GM19467 (cell line): ENCODE measurements around the gene AIG1.
"Not testable (repeated sequence)": the region's sequence is repeated elsewhere in the genome, so short reads cannot be mapped to it uniquely, and the experiment has no call there.

Source experiments
- ATAC-seq: cut with Tn5 transposase; IDR thresholded peaks from one replicate; pipeline ENCODE4 v1.9.1; 2021; ENCODE audit warnings: mild to moderate bottlenecking, moderate library complexity; ENCODE audit not compliant: unreplicated experiment

Gene AIG1

DNA sequence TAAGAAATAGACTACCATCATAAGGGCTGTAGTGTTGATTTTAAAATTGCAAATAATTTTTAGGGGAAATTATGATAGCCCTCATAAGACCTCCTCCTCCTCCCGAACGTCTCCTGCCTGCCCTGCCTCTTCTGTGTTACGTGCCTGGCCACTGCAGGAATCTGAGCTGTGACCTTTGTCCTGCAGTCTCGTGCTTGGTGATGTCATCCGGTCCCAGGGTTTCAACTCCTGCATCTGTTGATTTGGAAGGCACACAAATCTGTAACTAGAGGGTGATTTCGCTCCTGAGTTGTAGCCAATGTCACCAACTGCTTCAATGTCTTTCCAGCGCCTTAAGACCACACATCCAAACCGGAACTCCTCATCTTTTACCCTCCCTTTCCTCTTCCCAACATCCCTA lies 163.2 kb downstream of the AIG1 start:
- ATAC-seq, result no peak

DNA sequence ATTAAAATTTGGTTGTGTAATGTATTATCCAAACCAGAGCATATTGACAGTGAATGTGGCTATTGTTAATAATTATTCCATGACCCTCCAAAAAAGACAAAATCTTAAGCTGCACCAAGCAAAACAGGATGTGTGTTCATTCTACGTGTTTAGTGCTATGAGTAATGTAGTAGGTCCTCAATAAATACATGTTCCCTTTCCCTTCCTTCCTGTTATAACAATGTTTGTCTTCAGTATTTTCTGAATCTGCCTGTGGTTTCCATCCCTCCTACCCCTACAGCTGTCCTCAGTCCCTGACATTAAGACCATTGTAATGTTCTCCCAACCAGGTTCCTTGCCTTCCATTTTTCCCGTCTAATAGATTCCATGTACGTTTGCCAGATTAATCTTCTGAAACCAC lies 163.8 kb downstream of the AIG1 start:
- ATAC-seq, result no peak

DNA sequence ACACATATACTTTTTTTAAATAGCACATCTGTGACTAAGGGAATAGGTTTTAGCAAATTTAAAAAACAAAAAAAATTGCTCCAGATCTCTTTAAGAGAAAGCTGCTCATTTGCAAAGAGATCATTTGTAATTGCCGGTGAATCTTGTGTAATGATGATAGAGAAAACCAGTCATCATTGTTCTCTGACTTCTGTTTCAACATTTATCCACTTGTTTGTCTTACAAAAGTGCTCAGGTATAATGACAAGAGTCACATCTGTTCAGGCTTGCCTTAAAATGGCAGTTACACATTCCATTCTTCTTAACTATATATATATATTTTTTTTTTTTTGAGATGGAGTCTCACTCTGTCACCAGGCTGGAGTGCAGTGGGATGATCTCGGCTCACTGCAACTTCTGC lies 165.2 kb downstream of the AIG1 start:
- ATAC-seq, result no peak

DNA sequence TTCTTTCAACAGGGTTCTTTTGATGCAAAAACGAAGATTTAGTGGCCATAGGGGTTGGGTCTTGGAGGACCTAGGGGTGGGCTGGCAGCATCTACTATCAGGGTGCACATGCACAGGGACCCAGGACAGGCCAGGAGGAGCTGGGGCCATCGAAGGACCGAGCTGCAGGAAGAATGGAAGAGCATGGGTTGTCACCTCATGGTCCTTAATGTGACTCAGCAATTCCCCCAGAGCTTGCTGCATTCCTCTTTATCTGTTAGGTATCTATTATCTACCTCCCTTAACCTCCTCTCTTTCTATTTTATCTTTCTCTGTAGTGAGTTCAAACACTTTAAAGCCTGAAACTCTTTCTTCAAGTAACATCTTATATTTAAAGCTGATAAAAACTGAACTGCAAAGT lies 167.0 kb downstream of the AIG1 start:
- ATAC-seq, result no peak

DNA sequence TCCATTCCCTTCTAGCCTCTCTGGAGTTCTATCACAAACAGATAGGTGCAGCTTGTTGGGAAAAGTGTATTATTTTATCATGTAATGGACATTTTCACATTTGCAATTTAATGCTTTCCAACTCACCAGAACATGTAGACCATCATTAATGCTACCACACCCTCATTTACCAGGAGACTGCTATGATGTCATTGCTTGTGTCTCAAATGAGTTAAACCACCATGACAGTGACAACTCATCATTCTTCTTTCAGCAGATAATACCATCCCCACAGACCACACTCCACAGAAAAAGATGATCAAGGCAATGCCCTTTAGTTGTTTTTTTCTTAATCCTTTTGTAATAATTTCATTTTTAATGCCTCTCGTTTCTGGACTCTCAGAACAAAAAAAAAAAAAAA lies 168.7 kb downstream of the AIG1 start:
- ATAC-seq, result no peak

DNA sequence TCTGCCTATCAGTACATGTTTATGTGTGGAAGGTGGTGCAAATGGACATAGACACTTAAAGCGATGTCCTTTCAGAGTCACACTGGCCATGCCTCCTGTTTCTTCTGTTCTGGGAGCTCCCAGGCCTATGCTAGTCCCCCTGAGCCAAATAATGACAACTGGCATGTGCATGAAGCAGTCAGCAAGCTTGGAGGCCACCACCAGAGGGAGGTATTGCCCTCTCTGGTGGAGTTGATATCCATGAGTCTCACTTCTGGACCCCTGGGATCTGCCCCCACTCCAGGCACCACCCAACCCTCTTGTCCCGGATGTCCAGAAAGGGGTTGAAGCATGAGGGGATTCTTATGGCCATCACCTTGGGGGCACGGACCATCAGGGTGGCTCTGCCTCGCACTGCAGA lies 172.2 kb downstream of the AIG1 start:
- ATAC-seq, result no peak

DNA sequence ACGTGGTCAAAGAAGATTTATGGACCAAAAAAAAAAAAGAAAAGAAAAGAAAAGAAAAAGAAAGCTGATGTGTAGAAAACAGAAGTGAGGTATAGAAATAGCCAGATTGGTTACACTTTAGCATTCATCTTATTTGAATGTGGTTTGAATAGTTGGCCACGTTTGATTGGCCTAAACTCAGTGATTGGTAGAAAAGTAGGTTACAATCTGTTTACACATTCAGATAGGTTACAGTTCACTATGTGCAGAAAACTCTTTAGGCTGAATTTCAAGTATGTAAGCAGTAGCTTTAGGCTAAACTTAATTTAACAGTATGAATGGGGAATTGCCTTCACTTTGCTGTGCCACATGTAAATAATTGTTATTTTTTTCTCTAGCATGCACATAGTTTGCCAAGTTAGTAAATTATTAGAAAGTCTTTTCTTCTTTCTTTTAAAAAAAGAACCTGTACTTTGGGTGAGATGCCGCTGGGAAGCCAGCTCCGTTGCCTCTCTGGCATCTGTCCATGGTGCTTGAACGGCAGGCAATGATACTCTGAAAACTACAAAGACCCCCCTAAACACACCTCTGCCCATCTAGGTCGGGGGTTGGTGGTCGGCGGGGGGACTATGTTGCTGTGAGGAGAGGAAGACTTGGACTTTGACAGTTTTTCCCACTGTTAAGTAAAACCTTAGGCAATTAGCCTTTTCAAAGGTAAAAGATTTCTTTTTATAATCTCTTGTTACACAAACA lies 173.0 kb downstream of the AIG1 start:
- ATAC-seq, result no peak

DNA sequence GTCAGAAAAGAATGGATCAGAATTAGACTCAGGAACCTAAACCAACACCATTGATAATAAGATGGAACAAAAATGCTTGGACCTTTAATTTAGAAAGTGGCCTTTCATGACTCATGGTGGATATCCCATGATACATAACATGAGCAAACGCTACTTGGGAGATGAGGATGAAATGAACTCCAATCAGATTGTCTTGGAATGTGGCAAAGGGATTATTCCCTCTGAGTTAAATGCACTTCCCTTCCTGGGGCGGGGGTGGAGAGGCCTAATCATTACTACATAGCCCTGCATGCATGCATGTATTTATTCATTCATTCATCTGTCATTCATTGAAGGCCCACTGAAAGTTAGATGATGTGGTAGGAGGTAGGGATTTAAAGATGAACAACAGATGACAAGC lies 174.0 kb downstream of the AIG1 start:
- no peak for ATAC-seq

DNA sequence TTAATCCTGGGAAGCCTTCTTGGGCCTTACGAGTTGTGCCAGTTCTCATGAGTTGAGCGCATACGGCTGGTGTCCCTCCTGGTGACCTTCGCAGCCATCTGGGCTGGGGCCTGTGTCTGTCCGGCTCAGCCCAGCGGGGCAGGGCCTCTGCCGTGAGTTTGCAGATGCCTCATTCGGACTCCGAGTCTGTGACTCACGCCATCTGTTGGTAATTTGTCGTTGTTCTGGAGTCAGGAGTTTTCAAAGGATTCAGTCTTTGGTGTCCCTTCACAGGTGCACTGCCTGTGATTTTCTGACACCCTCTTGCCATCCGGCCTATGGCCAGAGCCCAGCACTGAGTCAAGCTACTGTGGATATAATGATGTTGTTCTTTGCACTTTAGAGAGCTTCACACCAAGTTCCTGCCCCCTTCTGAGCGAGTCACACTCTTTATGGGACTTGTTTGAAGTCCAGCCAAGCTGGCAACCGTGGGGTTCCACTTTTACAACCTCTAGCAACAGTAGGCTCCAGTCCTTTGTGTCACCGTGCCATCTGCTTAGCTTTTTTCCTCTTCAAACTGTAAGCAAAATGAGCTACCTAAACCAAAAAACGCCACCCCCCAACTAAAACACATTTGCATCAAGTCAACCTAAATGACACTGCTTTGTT lies 175.6 kb downstream of the AIG1 start:
- no peak for ATAC-seq

DNA sequence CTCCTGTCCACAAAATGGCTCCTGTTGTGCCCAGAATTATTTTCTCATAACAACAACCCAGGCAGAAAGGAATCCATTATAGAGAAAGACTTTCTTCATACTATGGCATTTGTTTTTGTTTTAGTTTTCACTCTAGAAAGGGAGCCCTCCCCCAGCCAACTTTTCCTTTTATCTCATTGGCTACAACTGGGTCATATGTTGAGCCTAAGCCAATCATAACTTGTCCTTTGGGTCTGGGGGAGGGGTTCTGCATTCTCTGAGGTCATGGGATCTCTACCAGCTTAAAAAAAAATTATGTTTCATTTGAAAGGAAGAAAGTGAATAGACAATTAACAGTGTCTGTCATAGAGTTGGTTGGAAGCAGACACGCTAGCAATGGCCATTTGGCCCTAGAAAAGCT lies 177.6 kb downstream of the AIG1 start:
- ATAC-seq, result no peak

DNA sequence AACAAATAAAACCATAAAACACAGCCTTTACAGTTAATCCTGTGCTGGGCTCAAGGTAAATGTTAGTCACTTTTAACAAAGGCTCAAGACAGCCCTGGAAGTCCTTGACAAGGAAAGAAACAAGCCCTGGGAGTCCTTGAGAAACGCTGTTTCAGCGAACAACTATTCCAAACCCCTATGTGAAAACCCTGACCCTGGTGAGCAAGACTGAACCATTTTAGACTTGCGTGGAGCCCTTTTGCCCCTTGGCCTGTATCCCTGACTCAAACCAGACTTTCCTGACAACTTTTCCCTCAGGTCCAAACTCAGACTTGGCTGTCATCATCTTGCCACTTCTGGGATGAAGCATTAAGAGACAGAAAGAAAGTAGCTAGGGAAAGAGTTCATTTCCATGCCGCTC lies 180.4 kb downstream of the AIG1 start:
- ATAC-seq, result no peak

DNA sequence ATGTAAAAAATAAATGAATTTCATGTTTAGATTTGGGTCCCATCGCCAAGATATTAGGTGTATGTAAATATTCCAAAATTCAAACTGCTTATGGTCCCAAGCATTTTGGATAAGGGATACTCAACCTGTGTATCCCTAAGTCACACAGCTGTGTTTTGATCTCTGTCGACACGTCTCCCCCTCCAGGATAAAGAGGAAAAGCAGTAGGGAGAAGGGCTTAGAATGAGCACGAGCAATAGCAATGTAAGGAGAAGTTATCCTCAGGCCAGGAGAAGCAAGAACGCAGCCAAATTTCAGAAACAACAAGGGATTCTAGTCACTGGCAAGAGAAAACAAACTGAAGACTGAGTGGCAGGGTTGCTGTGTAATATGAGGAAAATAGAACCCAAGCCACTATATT lies 181.2 kb downstream of the AIG1 start:
- no peak for ATAC-seq

DNA sequence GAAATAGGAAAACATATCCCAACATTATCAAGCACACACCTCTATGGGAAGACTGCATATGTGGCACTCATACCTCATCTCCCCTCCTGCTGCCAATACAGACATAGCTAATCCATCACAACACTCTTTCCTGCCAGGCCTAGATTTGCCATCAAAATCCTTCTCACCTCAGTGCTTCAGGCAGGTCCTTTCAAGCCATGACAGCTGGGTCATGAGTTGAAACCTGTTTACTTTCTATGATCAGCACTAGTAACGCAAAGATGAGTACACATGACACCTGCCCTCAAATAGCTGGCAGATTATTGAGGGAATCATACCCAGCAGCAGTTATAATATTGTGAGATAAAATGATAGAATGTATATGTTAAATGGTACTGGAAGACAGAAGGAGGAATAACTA lies 183.1 kb downstream of the AIG1 start:
- ATAC-seq, result no peak

DNA sequence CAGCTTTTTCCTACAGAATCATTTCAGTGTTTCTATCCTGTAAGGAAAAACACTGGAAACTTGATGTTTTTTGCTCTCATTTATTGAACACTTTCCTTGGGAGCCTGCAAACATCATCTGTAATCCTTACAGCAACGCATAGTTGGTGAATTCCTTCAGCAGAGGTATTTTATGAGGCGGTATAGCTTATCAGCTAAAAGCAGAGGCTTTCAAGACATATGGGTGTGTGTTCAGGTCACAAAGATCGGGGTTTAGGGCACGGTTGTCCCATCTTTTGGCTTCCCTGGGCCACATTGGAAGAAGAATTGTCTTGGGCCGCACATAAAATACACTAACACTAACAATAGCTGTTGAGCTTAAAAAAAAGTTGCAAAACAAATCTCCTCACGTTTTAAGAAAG lies 185.0 kb downstream of the AIG1 start:
- ATAC-seq, result no peak

DNA sequence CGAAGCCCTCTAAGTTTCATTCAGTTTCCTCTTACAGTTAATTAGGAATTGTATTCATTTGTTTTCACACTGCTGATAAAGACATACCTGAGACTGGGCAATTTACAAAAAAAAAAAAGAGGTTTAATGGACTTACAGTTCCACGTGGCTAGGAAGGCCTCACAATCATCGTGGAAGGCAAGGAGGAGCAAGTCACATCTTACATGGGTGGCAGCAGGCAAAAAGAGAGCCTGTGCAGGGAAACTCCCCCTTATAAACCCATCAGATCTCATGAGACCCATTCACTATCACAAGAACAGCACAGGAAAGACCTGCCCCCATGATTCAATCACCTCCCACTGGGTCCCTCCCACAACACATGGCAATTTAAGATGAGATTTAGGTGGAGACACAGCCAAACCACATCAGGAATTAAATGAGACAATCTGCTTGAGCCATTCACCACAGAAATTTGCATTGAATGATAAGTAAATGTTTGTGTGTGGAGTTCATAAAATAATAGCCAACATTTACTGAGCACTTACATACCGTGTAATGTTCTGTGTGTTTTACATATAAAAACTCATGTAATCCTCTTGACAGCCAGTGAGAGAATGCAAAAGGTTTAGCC lies 185.6 kb downstream of the AIG1 start:
- not testable (repeated sequence) for ATAC-seq

DNA sequence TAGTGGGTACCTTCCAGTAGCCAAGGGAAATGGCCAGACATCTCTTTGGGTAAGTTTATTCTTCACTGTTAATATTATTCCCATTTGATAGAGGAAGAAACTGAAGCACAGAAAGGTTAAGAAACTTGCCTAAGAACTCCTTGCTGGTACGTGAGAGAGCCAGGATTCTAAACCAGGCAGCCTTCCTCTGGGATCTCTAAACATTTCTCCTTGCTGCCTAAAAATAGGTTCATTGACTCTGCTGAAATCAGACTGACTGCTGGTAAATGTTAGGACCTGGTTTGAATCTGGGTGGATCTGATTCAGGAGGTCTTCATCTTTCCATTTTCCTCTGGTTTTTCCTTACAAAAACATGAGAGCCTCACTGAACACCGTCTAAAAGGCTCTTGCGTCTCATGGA lies 186.9 kb downstream of the AIG1 start:
- ATAC-seq, result no peak

DNA sequence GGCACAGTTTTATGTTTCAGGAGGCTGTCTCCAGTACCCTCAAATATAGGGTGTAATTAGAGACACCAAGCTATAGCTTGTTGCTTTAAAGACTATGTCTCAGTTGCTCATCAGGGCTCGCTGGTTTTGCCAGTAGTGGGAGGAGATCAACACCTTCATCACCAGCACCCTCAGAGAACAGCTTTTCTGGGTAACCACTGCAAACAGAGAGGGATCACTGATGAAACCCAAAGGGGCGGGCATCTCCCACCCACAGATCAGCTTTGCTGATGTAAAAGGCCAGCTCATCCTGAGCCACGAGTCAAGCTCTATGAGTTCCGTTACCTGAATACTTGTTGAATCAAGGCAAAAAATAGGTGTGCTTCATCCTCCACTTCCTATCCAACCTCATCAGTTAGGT lies 187.7 kb downstream of the AIG1 start:
- ATAC-seq, result no peak

DNA sequence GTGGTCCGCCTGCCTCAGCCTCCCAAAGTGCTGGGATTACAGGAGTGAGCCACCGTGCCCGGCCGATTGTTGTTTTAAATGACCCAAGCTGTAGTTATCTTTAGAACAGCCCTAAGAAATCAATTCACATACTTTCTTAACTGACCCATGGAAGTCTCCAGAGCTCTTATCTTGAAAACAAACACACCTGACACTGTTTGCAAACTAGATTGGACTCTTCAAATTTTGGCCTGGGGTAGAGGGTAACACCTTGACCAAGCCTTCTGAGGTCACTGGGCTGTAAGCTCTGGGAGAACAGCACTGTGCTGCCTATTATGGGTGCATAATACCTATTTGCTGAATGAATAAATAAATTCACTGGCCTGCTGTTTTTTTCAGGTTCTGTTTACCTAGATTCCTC lies 190.6 kb downstream of the AIG1 start:
- no peak for ATAC-seq

DNA sequence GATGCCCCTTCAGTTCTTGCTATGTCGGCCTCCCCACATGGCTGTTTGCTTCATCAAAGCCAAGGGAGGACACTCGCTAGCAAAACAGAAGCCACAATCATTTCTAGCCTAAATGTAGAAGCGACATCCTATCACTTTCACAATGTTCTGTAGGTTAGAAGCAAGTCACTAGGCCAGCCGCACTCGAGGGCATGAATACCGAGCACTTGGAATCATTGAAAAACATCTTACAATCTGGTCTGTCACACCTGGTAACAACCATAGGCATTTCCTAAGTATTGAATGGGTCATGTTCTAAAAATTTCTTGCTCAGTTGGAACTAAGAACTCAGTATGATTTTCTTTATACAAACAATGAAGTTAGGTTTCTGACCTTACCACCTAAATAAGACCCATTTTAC lies 192.3 kb downstream of the AIG1 start:
- no peak for ATAC-seq

DNA sequence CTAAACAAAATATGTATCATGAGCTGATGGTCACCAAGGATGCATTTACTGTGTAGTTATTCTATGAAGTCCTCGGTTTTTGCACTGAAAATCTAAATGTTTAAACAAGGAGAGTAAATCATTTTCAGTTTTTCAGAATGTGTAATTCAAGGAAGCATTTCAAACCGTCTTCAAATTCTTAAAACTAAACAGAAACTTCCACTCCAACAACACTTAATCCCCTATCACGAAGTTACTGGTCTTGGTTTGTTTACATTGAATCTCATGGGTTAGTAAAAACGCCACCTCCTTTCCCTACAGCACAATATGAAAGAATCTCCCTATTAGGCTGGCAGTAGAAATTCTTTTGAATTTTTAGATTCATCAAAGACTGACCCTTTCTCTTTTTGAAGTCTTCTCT lies 192.9 kb downstream of the AIG1 start:
- ATAC-seq, result no peak

DNA sequence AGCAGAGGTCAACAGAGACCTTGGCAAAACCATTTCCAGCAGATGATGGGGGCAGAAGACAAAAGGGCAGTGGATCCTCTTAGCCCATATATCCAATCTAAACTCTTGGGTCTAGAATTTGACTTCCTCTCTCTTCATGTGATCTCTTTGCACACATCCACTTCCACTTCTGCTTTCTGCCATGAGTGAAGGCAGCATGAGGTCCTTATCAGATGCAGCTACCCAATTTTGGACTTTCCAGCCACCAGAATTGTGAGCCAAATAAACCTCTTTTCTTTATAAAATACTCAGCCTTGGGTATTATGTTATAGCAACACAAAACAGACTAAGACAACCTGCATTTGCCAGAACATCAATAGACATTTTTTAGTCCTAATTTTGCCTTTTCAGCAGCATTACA lies 198.3 kb downstream of the AIG1 start:
- ATAC-seq, result no peak

DNA sequence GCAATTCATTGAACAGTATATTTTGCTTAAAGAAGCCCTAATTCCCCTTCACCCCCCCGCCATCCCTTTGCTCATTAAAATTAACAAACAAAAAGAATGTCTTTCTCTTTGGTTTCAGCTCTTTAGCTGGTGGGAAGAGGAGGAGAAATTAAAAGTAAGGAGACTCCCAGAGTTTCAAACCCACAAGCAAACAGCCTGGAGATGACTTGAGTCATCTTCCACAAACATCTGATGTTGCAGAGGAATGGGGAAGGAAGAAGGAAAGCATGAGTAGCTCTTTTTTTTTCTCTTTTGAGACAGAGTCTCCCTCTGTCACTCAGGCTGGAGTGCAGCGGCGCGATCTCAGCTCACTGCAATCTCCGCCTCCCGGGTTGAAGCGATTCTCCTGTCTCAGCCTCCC lies 200.2 kb downstream of the AIG1 start:
- no peak for ATAC-seq
